ENCODE measurements around the gene ARAP2. TPM values are rescaled to one million over a fixed set of nuclear protein-coding genes. Genes with fewer than 3 reads are reported as not detected.

The ARAP2 gene
- total and polyA plus RNA-seq, 10 donors, result 6.8 to 161 (median 69.6) TPM

GRCh38 chr4:36056136-36056535 is 188.2 kb downstream of the ARAP2 start:
- TF ChIP-seq POLR2A (IDR thresholded peaks at IDR 0.05) (no peak), CTCF (IDR thresholded peaks at IDR 0.05 in 8 of 11, conservative IDR thresholded peaks at IDR 0.05 in 3 of 11) (no peak), POLR2AphosphoS5 (IDR thresholded peaks at IDR 0.05) (no peak)
- 78 to 87% (median 82%) methylated on average over 1 of the region's 1 CpG for WGBS, 5 donors

GRCh38 chr4:36054694-36055422 is 189.5 kb downstream of the ARAP2 start:
- 80 to 88% (median 83%) methylated on average over 5 of the region's 5 CpGs for WGBS, 5 donors
- no peak for TF ChIP-seq POLR2AphosphoS5 (IDR thresholded peaks at IDR 0.05)
- TF ChIP-seq CTCF (IDR thresholded peaks at IDR 0.05 in 8 of 11, conservative IDR thresholded peaks at IDR 0.05 in 3 of 11), result no peak
- TF ChIP-seq POLR2A (IDR thresholded peaks at IDR 0.05), result no peak
- no peak overlapping the region for H3K27ac ChIP-seq
- no peak for DNase-seq
- no peak overlapping the region for H3K4me3 ChIP-seq
- no peaks in the 10 kb centered on the region for H3K27me3 ChIP-seq (replicated peaks in 1 of 7)
- no peaks in the 10 kb centered on the region for H3K4me1 ChIP-seq
- intact Hi-C loops (cut with DNase I; ENCODE audit: low total_unique reads), result no loop called here
- H3K36me3 ChIP-seq, result no peaks in the 10 kb centered on the region
- H3K9me3 ChIP-seq, result no peaks in the 10 kb centered on the region

More at GRCh38 chr4:36056136-36056535, 188.2 kb downstream of the ARAP2 start:
- H3K27ac ChIP-seq, result no peak overlapping the region
- H3K4me1 ChIP-seq, result no peaks in the 10 kb centered on the region
- H3K27me3 ChIP-seq (replicated peaks in 1 of 7), result no peaks in the 10 kb centered on the region
- no peak for DNase-seq
- no peaks in the 10 kb centered on the region for H3K36me3 ChIP-seq
- H3K9me3 ChIP-seq, result no peaks in the 10 kb centered on the region
- intact Hi-C loops (cut with DNase I; ENCODE audit: low total_unique reads), result no loop called here
- no peak overlapping the region for H3K4me3 ChIP-seq

- DNase-seq, result no peak
- TF ChIP-seq POLR2AphosphoS5 (IDR thresholded peaks at IDR 0.05) (no peak), CTCF (IDR thresholded peaks at IDR 0.05 in 8 of 11, conservative IDR thresholded peaks at IDR 0.05 in 3 of 11) (no peak), POLR2A (IDR thresholded peaks at IDR 0.05) (no peak)
- H3K36me3 ChIP-seq, result no peaks in the 10 kb centered on the region
- H3K9me3 ChIP-seq, result no peaks in the 10 kb centered on the region
- no peak overlapping the region for H3K4me3 ChIP-seq
- no peak overlapping the region for H3K27ac ChIP-seq
- H3K4me1 ChIP-seq, result no peaks in the 10 kb centered on the region
- WGBS, 5 donors, result 80 to 95% (median 88%) methylated on average over 2 of the region's 2 CpGs
- no peaks in the 10 kb centered on the region for H3K27me3 ChIP-seq (replicated peaks in 1 of 7)
- intact Hi-C loops (cut with DNase I; ENCODE audit: low total_unique reads), result no loop called here
These were observed 190.4 kb downstream of the ARAP2 start for GRCh38 chr4:36053930-36054329.

GRCh38 chr4:36051634-36052033 is 192.7 kb downstream of the ARAP2 start:
- intact Hi-C loops (cut with DNase I; ENCODE audit: low total_unique reads), result no loop called here
- H3K4me1 ChIP-seq, result no peaks in the 10 kb centered on the region
- no peak overlapping the region for H3K4me3 ChIP-seq
- no peak for DNase-seq
- H3K27me3 ChIP-seq (replicated peaks in 1 of 7), result no peaks in the 10 kb centered on the region
- TF ChIP-seq CTCF (IDR thresholded peaks at IDR 0.05 in 8 of 11, conservative IDR thresholded peaks at IDR 0.05 in 3 of 11), result no peak
- WGBS, 5 donors, result 91 to 96% (median 95%) methylated on average over 4 of the region's 4 CpGs
- H3K36me3 ChIP-seq, result no peaks in the 10 kb centered on the region
- H3K9me3 ChIP-seq, result no peaks in the 10 kb centered on the region
- H3K27ac ChIP-seq, result no peak overlapping the region

Data from spleen (tissue), 11 donors.